Occipital lobe (tissue), 2 donors: Measurements from ENCODE around the gene GPATCH8. TPM values are rescaled to one million over a fixed set of nuclear protein-coding genes. Genes with fewer than 3 reads are reported as not detected.
"Not testable (repeated sequence)": the region's sequence is repeated elsewhere in the genome, so short reads cannot be mapped to it uniquely, and the experiment has no call there.

Experiments
- DNase-seq: peaks from one replicate; lab custom pipeline; 2025; lab: John Stamatoyannopoulos, UW
- total RNA-seq: library from RNA; depleted of rRNA; stranded (reverse); fragments of >200 nt; gene quantifications from one replicate; pipeline ENCODE4 v1.2.3, GENCODE V29; 2014

GPATCH8 gene
- total RNA-seq, 1 donor from 2014 or later: 38.8 TPM

DNA sequence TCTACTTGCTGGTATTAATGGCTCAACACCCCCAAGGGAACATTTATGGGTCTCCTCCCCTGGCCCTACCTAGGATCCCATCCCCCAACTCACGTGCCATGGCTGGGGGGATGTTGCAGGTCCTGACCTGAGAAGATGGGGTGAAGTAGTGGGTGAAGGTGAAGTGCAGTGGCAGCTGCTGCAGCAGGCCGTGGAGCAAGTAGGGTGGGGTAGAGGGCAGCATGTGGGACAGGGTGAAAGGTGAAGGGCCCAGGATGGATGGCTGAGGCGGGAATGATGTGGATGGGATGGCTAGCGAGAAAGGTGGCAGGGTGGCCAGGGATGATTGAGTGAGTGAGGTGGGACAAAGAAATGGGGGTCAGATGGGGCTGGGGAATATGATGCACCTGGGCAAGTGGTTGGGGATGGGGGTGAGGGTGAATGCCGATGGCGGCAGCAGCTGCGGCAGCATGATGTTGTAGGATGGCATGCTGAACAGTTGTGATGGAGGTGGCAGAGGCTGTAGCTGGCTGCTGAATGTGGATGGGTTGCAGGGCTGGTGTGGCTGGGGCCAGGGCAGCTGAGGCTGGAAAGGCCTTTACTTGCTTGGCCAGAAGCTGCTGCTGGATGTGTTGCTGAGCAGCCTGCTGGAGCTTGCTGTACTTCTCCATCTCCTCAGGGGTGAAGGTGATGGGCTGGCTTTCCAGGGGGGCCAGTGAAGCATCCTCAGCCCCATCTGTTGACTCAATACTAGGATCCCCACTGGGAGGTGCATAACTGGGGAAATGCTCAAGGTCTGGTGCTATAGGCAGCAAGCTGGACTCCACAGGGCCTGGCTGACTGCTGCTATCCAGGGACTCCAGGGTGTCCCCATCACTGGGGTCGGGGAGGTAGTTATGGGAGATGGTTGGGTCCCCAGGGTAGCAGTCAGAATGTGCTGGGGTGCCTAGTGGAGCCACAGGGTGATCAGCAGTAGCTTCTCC lies 105.4 kb downstream of the GPATCH8 start:
- no peak for DNase-seq

DNA sequence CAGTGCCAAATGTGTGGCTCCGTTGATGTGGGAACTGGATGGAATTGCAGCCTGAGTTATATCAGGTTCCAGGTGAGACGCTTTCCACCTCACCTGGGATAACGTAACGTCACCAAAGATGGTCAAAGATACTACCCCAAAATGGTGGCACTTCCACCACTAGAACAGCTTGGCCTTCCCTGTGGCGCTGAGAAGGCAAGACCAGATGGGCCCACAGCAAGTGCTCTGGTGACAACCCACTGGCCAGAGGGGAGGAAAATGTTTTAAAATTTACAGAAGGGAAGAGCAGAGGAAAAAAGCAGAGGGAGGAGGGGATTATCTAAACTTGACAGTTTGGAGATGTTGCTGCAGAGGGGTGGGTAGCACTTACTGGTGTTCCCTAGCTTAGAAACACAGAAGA lies 106.3 kb downstream of the GPATCH8 start:
- no peak for DNase-seq

DNA sequence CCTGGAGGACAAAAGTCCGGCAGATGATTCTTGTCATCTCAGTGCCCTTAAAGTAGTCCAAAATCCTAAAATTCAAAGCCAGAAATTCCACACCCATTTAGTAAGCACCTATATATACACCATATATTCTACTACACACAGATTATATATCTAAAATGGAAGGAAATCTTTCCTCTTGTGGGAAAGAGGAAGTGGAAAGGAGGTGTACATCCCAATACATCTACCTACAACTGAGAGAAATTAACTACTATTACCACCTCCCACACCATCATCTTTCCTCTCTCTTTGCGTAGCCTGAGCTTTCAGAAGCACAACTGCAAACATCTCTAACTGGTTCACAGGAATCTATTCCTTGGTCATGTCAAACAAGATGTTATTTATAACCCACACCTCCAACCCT lies 108.4 kb downstream of the GPATCH8 start:
- DNase-seq: no peak

DNA sequence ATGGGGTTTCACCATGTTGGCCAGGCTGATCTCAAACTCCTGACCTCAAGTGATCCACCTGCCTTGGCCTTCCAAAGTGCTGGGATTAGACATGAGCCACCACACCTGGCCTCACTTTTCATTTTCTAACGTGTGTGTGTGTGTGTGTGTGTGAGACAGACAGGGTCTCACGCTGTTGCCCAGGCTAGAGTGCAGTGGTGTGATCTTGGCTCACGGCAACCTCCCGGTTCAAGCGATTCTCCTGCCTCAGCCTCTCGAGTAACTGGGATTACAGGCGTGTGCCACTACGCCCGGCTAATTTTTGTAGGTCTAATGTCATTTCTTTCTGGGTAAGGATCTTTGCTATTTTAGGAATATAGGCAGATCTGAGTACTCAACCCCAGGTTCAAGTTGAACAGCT lies 109.1 kb downstream of the GPATCH8 start:
- DNase-seq: not testable (repeated sequence)

DNA sequence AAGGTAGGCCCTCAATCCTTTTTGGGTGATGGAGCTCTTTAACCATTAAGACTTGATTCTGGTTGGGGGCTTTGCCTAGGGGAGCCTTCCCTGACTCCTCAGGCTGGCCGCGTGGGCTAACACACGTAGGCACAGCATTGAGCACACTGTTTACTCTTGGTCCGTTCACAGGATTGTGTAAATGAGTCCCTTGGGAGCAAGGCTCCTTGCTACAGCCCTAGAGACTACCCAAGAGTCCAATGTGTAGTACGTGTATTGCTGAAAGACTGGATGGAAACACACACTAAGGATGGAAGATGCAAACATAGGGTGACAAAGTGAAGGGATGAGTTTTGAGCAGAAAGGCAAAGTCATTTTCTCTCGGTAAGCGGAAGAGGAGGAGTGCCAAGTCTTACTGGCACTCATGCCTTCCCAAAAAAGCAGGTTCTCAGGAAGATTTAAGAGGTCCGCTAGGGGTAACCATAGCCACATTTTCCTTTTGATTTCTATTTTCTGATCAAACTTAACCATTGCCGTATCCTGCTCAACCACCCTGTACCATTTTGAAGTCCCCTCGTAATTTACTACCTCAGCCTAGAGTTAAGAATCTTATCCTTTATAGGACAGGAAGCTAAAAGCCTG lies 112.8 kb downstream of the GPATCH8 start:
- no peak for DNase-seq

DNA sequence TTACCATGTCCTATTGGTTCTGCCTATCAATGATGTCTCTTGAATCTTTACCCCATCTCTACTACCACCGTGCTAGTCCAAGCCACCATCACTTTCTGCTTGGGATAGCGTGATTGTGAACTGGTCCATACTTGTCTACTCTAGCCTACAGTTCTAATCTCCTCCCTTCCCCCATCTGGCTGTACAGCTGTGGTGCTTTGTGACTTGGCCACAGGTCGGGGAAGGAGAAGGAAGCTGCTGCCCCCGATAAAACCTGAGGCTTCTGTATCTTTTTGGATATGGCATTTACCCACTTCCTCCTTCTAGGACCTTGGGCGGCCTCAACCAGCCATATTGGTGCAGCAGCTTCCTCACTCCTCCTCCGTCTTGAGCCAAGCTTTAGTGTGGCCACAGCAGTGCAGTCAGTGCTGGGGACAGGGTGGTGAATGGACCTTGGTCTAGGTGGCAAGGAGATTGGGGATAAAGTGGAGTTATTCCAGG lies 113.4 kb downstream of the GPATCH8 start:
- no peak for DNase-seq

DNA sequence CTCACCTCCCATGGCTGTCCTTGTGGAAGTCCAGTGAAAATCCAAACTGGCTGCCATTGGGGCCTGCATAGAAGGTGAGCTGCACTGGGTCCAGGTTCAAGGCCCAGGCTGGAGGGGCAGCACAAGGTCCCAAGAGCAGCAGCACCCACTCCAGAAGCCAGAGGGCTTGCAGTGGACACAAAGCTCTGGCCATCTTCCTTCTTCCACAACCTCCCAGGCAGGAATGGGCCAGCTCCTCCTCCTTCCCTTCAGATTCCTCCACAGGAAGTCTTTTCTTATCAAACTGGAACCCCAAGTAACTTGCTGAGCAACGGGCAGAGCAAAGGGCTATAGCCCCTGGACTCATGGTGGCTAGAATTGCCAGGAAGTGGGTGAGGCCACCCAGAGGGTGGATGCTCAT lies 113.9 kb downstream of the GPATCH8 start, which contains the start of gene ITGA2B:
Gene ITGA2B (minus strand): TSS at position 369 of the 400 bp plus-strand sequence. CDS start 176 bp downstream, at position 193.
- no peak for DNase-seq

DNA sequence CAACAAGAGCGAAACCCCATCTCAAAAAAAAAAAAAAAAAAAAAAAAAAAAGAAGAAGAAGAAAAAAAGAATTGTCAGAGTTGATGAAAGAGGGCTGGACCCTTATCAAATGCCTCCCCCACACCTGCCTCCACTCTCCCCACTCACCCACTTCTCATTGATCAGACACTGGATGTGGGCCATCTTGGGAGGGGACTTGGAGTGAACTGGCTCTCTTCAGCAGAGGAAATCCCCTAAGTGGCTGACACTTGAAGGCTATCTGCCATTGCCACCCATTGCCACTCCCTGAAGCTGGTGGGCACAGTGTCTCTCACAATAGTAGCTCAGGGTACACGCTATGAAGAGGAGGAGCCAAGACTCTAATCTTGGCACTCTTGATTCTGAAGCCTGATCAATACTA lies 115.4 kb downstream of the GPATCH8 start:
- DNase-seq: no peak

DNA sequence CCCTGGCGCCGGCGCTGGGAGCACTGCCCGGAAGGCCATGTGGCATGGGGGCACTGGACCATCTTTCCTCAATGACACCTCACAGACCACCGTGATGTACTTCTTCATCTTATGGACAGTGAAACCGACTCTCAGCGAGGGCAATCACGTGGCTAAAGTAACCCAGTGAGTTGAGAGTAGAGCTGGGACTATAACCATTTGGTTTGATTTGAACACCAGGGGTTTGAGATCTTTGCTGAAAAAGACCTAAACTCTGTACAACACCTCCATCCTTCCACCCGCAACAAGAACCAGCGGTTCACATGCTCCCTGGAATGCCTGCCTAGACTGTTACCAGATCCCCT lies 117.1 kb downstream of the GPATCH8 start:
- DNase-seq: no peak

DNA sequence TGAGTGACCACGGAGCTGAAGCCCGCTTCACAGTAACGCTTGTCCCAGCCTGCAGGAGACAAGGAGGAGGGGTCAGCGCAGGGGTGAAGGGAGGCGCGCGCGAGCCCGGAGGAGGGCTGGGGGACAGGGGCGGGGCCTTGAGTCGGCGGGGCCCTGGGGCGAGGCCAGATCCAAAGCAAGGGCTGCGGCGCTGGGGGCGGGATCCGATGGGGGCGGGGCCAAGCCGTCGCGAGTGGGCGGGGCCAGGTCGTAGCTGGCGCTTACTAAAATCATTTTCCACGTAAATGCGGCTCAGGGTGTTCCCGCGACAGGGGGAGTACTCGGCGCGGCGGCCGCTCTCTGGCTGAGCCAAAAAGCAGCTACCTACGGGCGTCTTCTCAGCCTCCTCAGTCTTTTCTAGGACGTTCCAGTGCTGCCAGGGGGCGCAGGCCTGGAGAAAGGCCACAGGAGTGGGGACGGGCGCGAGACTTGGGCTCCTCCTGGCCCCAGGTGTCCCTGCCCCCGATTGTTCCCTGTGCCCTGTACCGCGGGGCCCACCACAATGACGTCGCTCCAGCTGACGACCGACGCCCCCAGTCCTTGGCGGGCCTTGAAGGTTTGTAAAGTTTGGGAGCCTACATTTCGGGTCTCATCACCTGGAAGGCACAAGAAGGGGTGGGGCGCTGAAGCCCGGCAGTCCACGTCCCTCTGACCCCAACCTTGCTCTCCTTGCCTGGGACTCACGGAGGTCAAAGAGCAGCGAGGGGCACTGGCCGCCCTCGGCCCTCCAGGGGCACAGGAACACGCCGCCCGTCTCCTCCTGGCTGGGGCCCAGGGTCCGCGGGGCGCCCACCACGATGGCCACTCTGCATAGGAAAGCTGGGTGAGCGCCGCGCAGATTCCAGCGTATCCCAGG lies 117.7 kb downstream of the GPATCH8 start:
- peak; percentile 62 for DNase-seq

DNA sequence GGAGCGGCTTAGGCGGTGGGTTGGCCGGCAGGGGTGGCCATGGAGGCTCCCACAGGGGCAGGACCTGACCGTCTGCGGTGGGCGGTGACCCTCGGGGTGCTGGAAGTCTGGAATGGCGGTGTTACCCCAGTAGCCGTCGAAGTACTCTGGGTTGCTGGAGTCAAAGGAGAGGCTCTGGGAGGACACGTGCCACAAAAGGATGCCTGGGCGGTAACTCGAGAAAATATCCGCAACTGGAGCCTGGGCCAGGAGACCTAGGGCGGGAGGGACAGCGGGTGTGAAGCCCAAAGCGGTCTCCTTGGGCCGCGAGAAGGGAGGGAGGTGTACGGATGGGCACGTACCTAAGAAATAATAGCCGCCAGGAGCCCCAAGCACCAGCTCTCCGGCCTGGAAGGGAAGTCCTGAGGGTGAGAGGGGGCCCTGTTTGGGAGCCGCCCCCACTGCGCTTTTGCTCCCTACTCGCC lies 118.4 kb downstream of the GPATCH8 start:
- DNase-seq: no peak

DNA sequence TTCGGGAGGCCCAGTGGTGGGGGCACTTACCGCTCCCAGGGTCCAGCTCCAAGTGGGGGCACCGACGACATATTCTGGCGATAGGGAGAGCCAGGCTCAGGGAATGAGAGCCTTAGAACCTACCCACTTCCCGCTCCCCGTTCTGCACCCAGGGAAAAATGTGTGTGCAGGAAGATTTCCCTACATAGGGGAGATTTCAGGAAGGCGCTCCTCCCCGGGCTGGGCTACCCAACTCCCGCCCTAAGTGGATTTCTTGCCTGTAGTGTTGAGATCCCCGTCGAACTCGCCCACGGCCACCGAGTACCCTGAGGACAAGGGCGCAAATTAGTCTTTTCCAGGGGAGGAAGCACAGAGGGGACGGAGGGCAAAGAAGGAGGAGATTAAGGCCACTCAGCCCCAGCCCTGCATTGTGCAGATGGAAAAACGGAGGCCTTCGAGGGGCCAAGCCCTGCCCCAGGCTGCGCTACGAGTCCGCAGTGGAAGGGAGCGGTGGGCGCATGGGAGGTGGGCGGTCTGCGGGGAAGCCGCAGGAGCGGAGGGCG lies 118.9 kb downstream of the GPATCH8 start:
- no peak for DNase-seq

DNA sequence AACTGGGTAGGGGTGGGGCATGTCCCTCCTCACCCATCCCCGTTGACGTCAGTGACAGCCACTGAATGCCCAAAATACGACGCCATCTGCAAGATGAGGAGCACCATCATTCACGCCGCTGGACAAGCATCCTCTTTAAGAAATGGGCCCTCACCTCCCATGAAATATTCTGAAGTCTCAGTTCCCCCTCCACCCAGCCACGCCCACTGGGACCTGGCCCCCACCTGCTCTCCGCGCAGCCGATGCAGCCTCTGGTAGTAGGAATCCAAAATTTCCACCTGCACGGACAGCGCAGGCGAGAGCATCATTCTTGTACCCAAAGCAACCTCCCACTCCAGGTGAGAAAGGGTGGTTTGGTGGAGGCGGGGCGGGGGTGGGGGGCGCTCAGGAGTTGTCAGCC lies 119.3 kb downstream of the GPATCH8 start:
- DNase-seq: no peak

DNA sequence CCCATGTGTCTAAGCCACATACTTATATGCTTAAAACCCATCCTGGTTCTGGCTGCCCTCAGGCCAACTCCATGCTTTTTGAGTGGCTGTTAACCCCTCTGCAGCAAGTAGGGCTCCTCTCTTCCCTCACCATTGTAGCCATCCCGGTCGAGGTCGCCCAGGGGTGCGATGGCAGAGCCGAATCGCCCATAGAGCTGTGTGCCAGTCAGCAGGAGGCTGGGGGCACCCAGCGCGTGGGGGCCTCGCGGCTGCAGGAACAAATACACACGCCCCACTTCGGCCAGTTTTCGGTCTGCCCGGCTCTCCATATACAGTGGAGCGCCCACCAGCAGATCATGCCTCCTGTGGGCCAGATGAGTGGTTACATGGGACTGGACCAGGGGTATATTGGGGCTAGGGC lies 119.8 kb downstream of the GPATCH8 start:
- no peak for DNase-seq

DNA sequence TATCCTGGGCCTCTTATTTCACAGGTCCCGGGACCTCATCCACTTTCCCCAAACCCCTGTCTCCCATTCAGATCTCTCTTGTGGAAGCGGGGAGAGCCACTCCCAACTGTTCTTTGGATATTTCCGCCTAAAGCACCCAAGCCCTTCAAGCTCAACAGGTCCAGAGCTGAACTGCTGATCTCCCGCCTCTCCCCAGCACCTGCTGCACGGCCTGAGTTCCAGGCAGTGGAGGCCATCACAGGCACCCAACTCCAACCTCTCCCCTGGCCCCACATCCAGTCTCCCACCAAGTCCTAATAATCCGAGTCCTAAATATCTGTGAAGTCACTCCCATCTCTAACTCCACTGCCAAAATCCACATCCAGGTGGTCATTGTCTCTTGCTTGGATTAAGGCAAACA lies 120.3 kb downstream of the GPATCH8 start:
- DNase-seq: no peak

DNA sequence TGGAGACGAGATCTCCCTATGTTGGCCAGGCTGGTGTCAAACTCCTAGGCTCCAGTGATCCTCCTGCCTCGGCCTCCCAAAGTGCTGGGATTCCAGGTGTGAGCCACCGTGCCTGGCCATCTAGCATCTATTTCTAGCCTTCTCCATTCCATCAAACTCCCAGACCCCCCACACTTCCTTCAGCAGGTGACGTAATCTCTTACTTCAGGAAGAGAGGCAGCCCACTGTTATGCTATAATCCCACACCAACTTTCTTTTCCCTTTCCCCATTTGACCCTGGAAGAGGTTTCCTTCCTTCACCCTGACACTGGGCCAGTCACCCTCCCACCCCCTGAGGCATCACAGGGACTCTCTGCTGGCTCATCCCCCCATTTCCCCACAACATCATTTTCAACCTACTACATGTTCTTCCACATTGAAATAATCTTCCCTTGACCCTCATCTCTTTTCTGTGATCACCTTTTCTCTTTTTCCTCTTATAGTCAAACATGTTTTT lies 121.3 kb downstream of the GPATCH8 start:
- no peak for DNase-seq

DNA sequence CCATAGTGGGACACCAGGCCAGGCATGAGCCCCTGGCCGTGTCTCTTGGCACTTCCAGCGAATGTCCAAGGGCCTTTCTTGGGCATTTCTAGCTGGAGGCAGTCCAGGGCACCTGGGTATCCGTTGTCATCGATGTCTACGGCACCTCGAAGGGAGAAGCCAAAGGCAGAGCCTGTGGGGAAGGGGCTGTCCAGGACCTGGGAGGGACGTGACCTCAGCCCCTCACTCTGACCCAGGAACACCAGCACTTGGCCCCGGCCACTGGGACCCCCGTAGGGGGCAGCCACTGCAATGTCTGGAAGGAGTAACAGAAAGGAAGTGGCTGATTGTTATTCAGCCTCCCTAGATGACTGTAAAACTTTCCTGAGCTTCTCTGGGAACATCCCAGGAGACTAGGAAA lies 122.4 kb downstream of the GPATCH8 start:
- no peak for DNase-seq

DNA sequence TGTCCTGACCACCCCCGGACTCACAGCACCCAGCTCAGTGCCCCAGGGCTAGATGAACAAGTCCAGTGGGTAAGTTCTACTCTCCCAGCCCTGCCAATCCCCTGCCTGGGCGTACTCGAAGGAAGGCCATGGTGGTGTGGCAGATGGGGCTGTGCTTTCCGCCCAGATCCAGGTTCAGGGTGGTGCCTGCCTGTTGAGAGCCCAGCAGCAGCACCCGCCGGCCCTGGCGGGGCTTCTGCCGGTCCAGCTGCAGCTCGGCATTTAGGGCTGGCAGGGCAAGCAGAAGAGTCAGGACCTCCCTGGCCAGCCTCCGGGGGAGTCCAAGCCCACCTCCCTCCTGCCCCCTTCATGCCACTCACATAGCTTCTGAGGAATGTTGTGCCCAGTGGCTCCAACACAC lies 123.3 kb downstream of the GPATCH8 start:
- DNase-seq: no peak

DNA sequence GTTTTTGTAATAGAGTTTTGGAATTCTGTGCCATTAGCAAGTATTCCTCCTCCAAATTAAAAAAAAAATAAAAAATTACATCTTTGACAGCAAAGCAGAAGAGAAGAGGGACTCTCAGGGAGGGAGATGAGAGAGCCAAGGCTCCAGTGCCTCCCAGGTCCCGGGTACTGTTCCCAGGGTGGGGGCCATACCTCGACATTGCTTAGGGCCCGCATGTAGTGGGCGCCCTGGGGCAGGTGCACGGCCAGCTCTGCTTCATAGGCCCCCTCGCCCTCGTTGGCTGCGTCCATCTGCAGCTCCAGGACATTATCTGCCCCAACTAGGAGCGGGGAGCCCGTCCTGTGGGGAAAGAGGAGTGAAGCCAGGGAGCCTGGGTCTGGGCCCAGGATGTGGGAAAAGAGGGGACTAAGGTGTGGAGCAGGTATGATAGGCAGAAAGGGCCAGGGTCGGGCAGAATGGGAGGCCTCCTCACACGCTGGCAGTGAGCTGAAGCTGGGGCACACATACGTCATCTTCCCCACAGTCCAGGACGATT lies 125.0 kb downstream of the GPATCH8 start:
- no peak for DNase-seq

DNA sequence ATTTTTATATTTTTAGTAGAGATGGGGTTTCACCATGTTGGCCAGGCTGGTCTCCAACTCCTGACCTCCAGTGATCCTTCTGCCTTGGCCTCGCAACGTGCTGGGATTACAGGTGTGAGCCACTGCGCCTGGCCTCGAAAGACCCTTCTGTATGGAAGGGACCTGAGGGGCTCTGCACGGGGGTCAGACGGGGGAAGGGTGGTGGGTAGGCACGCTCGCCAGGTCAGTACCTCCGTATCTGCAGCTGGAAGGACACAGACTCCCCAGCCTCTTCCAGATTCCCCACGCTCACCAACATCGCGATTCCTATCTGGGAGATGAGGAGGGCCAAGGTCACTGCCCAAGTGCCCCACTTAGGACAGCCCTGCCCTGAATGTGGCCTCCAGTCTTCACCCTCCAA lies 126.4 kb downstream of the GPATCH8 start:
- DNase-seq: no peak

DNA sequence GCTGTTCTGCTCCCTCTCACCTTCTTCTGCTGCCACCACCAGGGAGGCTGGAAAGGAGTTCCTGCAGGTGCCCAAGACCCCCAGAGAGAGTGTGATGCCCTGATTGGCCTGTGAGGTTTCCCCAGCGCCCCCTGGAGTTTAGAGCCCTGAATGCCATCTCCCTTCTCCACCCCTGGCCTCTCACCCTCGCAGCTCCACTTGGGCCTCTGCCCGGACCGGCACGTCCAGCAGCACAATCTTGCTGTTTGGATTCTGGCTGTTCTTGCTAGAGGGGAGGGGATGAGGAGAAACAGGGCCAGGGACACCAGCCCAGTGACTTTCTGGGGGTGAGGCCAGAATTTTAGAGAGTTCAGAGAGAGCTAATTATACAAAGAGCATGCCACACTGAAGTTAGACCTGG lies 127.1 kb downstream of the GPATCH8 start:
- no peak for DNase-seq
